Activated CD4-positive, alpha-beta T cell treated with anti-CD3 and anti-CD28 coated beads for 36 hours (primary cell): ENCODE measurements around the gene GLDN. TPM values are rescaled to one million over a fixed set of nuclear protein-coding genes. Genes with fewer than 3 reads are reported as not detected.

Experiments
- ATAC-seq: fragments of 200-7000 bp; cut with Tn5 transposase; one replicate; pipeline ENCODE4 v1.10.0; 2021; ENCODE audit warnings: mild to moderate bottlenecking, moderate library complexity
- CTCF ChIA-PET: fragments of 350-600 bp; sonication (Branson Sonifier 250); formaldehyde crosslinking; loops from one replicate; lab custom pipeline; 2021; ENCODE audit warnings: antibody characterized with exemption; lab: Charles Lee
- POLR2A ChIA-PET: fragments of 350-600 bp; sonication (Branson Sonifier 250); formaldehyde crosslinking; loops from one replicate; lab custom pipeline; 2021; ENCODE audit warnings: antibody characterized with exemption, inconsistent platforms; lab: Charles Lee
- DNase-seq: peaks from one replicate; pipeline ENCODE4 v3.0.0-alpha.2; 2020
- H3K27ac Mint-ChIP-seq: one replicate; pipeline ENCODE4 v1.8.0; 2021; ENCODE audit warnings: mixed read lengths
- H3K27me3 Mint-ChIP-seq: one replicate; pipeline ENCODE4 v1.8.0; 2021; ENCODE audit warnings: mixed read lengths
- H3K36me3 Mint-ChIP-seq: one replicate; pipeline ENCODE4 v1.8.0; 2021; ENCODE audit warnings: low read depth, mixed read lengths
- H3K4me1 Mint-ChIP-seq: one replicate; pipeline ENCODE4 v1.8.0; 2021; ENCODE audit warnings: mixed read lengths
- H3K4me3 Mint-ChIP-seq: one replicate; pipeline ENCODE4 v1.8.0; 2021; ENCODE audit warnings: mild to moderate bottlenecking, moderate library complexity, mixed read lengths
- H3K9me3 Mint-ChIP-seq: one replicate; pipeline ENCODE4 v1.8.0; 2021; ENCODE audit warnings: low read depth, mixed read lengths
- intact Hi-C, 2 experiments: fragments of 100-400 bp; cut with DNase I in 1 of 2; cut with micrococcal nuclease in 1 of 2; formaldehyde crosslinking; loops; one replicate each; pipeline versions ENCODE4 v1.14.2 to v1.15.1; 2022 to 2024; cut with DNase I, micrococcal nuclease
- total RNA-seq, 2 experiments: library from RNA; stranded (reverse); gene quantifications; one replicate each; pipeline ENCODE4 v1.2.3, GENCODE V29; 2021

The GLDN gene
- total RNA-seq, 2 experiments from 2014 or later = not detected

DNA sequence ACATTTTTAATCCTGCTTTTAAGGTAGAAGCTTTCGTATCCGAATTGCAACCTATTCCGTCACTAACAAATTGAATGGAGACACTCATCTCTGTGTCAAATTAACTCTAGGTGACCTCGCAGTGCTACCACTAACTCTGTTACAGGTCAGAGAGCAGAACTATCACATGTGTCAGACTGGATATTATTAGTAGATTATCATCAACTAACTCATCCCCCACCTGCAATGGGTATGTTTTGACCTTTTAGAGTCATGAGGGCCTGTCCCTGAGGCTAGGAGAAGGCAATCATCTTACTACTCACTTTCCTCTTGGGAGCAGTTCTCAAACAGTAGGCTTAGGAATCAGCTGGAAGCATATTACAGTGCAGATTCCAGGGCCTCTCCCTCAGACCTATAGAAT is 2.0 kb downstream of the GLDN start:
- no peak for ATAC-seq
- intact Hi-C loops = no loop called here
- POLR2A ChIA-PET = no interaction called here
- H3K9me3 Mint-ChIP-seq = no peaks in the 10 kb centered on the region
- no peaks in the 10 kb centered on the region for H3K36me3 Mint-ChIP-seq
- H3K4me3 Mint-ChIP-seq = no peak overlapping the region
- H3K27me3 Mint-ChIP-seq = peaks cover 10% of the 10 kb centered on the region
- no peak for DNase-seq
- H3K4me1 Mint-ChIP-seq = no peaks in the 10 kb centered on the region
- H3K27ac Mint-ChIP-seq = no peak overlapping the region
- CTCF ChIA-PET = interaction anchor here (0.8 to 1.3 kb wide), 2 partner anchors 307 to 311 kb away, joined by 3 read pairs; no protein-coding TSS in a partner anchor

DNA sequence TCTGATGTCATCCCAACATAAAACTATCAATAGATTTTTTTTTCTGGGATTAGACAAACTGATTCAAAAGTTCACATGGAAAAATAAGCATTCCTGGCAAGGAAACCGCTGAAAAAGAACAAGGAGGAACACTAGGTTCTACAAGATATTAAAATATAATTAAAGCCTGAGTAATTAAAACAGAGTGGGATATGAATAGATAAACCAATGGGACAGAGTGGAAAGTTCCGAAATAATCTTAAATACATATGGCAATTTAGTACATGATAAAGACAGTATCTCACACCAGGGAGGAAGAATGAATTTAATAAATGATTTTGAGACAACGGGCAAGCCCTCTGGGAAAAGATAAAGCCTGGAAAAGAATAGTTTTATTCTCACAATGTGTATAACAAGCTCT is 4.7 kb downstream of the GLDN start:
- DNase-seq (no peak), ATAC-seq (no peak)
- H3K4me1 Mint-ChIP-seq = no peaks in the 10 kb centered on the region
- H3K36me3 Mint-ChIP-seq = no peaks in the 10 kb centered on the region
- ChIA-PET CTCF (no interaction called here), POLR2A (no interaction called here)
- no peak overlapping the region for H3K27ac Mint-ChIP-seq
- intact Hi-C loops = no loop called here
- H3K27me3 Mint-ChIP-seq = peaks cover 14% of the 10 kb centered on the region
- H3K9me3 Mint-ChIP-seq = no peaks in the 10 kb centered on the region
- H3K4me3 Mint-ChIP-seq = no peak overlapping the region

GRCh38 chr15:51348688-51349087 is 7.2 kb downstream of the GLDN start:
- Mint-ChIP-seq H3K36me3 (no peaks in the 10 kb centered on the region), H3K9me3 (no peaks in the 10 kb centered on the region), H3K27ac (no peak overlapping the region), H3K4me1 (no peaks in the 10 kb centered on the region), H3K4me3 (no peak overlapping the region), H3K27me3 (peaks cover 11% of the 10 kb centered on the region)
- ChIA-PET POLR2A (no interaction called here), CTCF (no interaction called here)
- ATAC-seq (no peak), DNase-seq (no peak)
- intact Hi-C loops = no loop called here

DNA sequence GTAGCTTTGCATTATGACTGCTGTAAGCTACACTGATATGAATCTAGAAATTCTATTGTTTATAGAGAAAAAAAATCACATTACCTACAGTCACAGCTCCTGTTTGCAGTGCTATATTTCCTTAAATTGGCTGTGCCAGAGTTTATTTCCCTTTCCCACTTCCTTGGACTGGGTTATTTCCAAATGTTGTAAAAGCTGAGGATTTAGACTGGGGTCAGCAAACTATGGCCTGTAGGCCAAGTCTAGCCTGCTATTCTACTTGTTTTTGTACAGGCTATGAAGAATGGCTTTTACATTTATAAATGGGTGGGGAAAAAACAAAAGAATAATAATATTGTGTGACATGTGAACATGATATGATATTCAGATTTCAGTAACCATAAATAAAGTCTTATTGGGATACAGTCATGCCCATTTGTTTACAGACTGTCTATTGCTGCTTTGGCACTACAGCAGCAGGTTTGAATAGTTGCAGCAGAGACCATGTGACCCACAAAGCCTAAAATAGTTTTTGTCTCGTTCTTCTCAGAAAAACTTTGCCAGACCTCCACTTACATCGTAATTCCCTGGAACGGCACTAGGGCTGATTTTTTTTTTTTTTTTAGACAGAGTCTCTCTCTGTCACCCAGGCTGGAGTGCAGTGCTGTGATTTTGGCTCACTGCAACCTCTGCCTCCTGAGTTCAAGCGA is 7.8 kb downstream of the GLDN start:
- Mint-ChIP-seq H3K27me3 (peaks cover 11% of the 10 kb centered on the region), H3K36me3 (no peaks in the 10 kb centered on the region), H3K9me3 (no peaks in the 10 kb centered on the region), H3K4me1 (no peaks in the 10 kb centered on the region), H3K4me3 (no peak overlapping the region), H3K27ac (no peak overlapping the region)
- intact Hi-C loops = no loop called here
- CTCF ChIA-PET = no interaction called here
- no peak for ATAC-seq
- POLR2A ChIA-PET = no interaction called here
- no peak for DNase-seq

DNA sequence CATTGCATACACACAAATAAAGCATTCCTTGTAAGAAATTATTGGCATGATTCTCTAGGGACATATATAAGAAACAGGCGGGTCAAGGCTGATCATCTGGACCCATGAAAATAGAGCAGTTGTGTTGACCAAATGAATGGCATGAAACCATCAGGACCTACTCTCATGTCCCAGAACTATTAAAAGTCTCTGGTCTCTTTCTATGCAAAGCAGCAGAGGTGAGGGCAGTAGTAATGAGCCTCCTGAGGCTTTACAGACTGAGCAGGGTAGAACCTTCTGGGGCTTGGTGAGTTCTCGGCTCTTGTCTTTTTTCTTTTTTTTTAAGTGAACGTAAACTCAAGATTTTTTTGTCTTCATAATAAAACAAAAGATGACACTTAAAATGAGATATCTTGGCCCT is 9.3 kb downstream of the GLDN start:
- no peaks in the 10 kb centered on the region for H3K4me1 Mint-ChIP-seq
- intact Hi-C loops = no loop called here
- H3K36me3 Mint-ChIP-seq = no peaks in the 10 kb centered on the region
- ATAC-seq = no peak
- no peak overlapping the region for H3K4me3 Mint-ChIP-seq
- H3K27me3 Mint-ChIP-seq = peaks cover 13% of the 10 kb centered on the region
- no peak for DNase-seq
- no peak overlapping the region for H3K27ac Mint-ChIP-seq
- no peaks in the 10 kb centered on the region for H3K9me3 Mint-ChIP-seq
- POLR2A ChIA-PET = no interaction called here
- CTCF ChIA-PET = no interaction called here

DNA sequence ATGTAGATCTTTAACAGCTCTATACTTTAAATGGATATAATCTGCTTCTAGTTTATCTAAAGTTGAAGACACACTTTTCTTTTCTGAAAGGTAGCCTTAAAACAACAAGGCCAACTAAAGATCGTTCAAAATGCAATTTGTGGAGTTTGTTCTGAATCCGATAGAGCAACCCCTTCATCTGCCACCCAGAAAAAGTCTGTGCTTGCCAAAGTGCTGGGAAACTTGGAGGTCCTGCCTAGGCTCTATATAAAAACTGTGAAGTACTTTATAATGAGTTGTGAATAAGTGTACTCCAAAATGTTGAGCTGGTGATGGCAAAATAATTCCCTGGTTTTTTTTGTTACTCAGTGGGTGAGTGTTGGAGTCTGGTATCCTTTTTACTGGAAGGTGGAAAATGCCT is 12.5 kb downstream of the GLDN start:
- ChIA-PET CTCF (interaction anchor here (1.0 kb wide), 1 partner anchor 20 kb away, joined by 3 read pairs; no protein-coding TSS in a partner anchor), POLR2A (no interaction called here)
- Mint-ChIP-seq H3K4me3 (no peak overlapping the region), H3K9me3 (no peaks in the 10 kb centered on the region), H3K4me1 (no peaks in the 10 kb centered on the region), H3K27ac (no peak overlapping the region), H3K27me3 (peaks cover 14% of the 10 kb centered on the region), H3K36me3 (no peaks in the 10 kb centered on the region)
- ATAC-seq (no peak), DNase-seq (no peak)
- intact Hi-C loops = no loop called here

DNA sequence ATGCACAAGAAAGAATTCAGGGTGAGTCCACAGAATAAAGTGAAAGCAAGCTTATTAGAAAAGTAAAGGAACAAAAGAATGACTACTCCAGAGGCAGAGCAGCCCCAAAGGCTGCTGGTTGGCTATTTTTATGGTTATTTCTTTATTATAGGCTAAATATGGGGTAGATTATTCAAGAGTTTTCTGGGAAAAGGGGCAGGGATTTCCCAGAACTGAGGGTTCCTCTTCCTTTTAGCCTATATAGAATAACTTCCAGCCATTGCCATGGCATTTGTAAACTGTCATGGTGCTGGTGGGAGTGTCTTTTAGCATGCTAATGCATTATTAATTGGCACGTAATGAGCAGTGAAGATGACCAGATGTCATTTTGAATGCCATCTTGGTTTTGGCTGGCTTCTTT is 13.6 kb downstream of the GLDN start:
- Mint-ChIP-seq H3K4me1 (no peaks in the 10 kb centered on the region), H3K36me3 (no peaks in the 10 kb centered on the region), H3K27me3 (peaks cover 14% of the 10 kb centered on the region), H3K27ac (no peak overlapping the region), H3K9me3 (no peaks in the 10 kb centered on the region), H3K4me3 (no peak overlapping the region)
- no peak for DNase-seq
- POLR2A ChIA-PET = no interaction called here
- ATAC-seq = no peak
- CTCF ChIA-PET = no interaction called here
- intact Hi-C loops = no loop called here

DNA sequence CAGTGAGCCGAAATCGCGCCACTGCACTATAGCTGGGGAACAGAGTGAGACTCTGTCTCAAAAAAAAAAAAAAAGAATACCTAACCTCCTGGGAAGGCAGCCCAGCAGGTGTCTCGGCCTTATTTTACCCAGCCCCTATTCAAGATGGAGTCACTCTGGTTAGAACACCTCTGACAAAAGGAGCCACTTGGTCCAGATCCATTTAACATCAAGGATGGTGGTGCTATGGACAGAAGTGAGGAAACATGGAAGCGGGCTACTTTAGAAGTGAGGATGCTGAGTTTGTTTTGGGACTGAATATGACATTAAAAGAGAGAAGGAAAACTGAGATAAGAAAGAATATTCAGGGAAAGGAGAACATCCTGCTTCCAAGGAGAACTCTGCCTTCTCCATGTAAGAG is 14.7 kb downstream of the GLDN start:
- ATAC-seq = no peak
- DNase-seq = no peak
- no peaks in the 10 kb centered on the region for H3K9me3 Mint-ChIP-seq
- POLR2A ChIA-PET = no interaction called here
- peaks cover 10% of the 10 kb centered on the region for H3K27me3 Mint-ChIP-seq
- no peaks in the 10 kb centered on the region for H3K4me1 Mint-ChIP-seq
- no peak overlapping the region for H3K27ac Mint-ChIP-seq
- H3K36me3 Mint-ChIP-seq = no peaks in the 10 kb centered on the region
- CTCF ChIA-PET = no interaction called here
- intact Hi-C loops = no loop called here
- H3K4me3 Mint-ChIP-seq = no peak overlapping the region

DNA sequence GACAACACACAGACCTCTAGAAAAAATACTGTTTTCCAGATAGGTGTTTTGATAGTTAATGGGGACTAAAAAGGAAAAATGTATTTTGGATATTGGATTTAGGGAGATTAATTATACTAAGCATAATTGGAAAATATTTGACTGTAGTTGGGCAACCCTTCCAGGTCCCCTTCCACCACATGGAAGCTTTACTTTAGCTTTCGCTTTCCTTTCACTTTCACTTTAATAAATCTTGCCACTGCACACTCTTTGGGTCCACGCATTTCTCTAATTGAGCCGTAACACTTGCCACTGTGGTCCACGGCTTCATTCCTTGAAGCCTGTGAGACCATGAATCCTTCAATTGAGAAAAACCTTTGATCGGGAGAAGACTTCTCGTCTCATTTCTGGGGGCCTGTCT is 15.5 kb downstream of the GLDN start:
- CTCF ChIA-PET = no interaction called here
- Mint-ChIP-seq H3K27ac (no peak overlapping the region), H3K27me3 (peaks cover 8% of the 10 kb centered on the region), H3K36me3 (no peaks in the 10 kb centered on the region), H3K9me3 (no peaks in the 10 kb centered on the region), H3K4me1 (no peaks in the 10 kb centered on the region), H3K4me3 (no peak overlapping the region)
- intact Hi-C loops = no loop called here
- POLR2A ChIA-PET = no interaction called here
- DNase-seq (no peak), ATAC-seq (no peak)

- ATAC-seq = no peak
- CTCF ChIA-PET = no interaction called here
- no peaks in the 10 kb centered on the region for H3K36me3 Mint-ChIP-seq
These were observed 18.5 kb downstream of the GLDN start for GRCh38 chr15:51359981-51360380.

DNA sequence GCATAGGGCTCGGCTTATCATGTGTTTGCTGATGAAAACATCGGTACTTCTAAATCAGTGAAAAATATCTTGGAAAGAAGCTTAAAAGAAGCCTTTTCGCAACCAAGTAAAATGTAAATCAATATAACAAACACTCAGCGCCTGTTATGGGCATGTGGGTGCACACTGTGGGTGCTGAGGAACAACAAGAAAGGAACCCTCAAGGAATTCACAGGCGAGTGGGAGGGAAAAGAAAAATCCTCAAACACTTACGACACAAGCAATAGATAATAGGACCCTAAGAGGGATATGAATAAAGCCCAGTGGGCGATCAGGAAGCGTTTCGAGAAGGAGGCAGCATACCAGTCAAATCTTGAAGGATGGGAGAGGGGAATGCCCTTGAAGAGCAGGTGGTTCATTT is 21.9 kb downstream of the GLDN start:
- Mint-ChIP-seq H3K27me3 (no peaks in the 10 kb centered on the region), H3K36me3 (no peaks in the 10 kb centered on the region), H3K4me3 (no peak overlapping the region), H3K4me1 (no peaks in the 10 kb centered on the region), H3K27ac (no peak overlapping the region), H3K9me3 (no peaks in the 10 kb centered on the region)
- ChIA-PET POLR2A (interaction anchor here (0.7 kb wide), 1 partner anchor 72 kb away, joined by 4 read pairs; no protein-coding TSS in a partner anchor), CTCF (no interaction called here)
- ATAC-seq (no peak), DNase-seq (no peak)
- intact Hi-C loops = no loop called here

More at GRCh38 chr15:51359981-51360380, 18.5 kb downstream of the GLDN start:
- DNase-seq = no peak
- no peaks in the 10 kb centered on the region for H3K4me1 Mint-ChIP-seq
- intact Hi-C loops = no loop called here
- peaks cover 2% of the 10 kb centered on the region for H3K27me3 Mint-ChIP-seq
- POLR2A ChIA-PET = no interaction called here
- H3K27ac Mint-ChIP-seq = no peak overlapping the region
- H3K9me3 Mint-ChIP-seq = no peaks in the 10 kb centered on the region
- H3K4me3 Mint-ChIP-seq = no peak overlapping the region

DNA sequence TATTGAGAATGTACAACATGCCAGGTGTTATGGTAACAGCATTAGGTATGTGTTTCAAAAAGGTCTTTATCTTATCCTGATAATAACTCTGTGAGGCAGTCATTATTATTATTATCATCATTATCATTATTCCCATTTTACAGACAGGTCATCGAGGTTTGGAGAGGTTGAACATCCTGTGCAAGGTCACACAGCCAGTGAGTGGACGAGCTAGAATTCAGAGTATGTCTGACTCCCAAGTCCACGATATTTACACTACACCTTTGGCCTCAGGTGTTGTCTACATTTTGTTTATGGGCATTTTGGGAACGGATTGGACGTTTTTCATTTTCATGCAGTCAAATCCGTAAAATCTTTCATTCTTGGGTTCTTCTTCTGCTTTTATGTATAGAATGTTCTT is 24.0 kb downstream of the GLDN start:
- no peaks in the 10 kb centered on the region for H3K36me3 Mint-ChIP-seq
- H3K27ac Mint-ChIP-seq = no peak overlapping the region
- no peaks in the 10 kb centered on the region for H3K27me3 Mint-ChIP-seq
- H3K9me3 Mint-ChIP-seq = no peaks in the 10 kb centered on the region
- intact Hi-C loops = no loop called here
- H3K4me3 Mint-ChIP-seq = no peak overlapping the region
- ChIA-PET CTCF (interaction anchor here (1.3 kb wide), 1 partner anchor 202 kb away, joined by 4 read pairs; no protein-coding TSS in a partner anchor), POLR2A (no interaction called here)
- ATAC-seq (no peak), DNase-seq (no peak)
- no peaks in the 10 kb centered on the region for H3K4me1 Mint-ChIP-seq
